Left forelimb (tissue), 1 donor: ENCODE data around the gene GGTLC1.
"Not testable (repeated sequence)": the region's sequence is repeated elsewhere in the genome, so short reads cannot be mapped to it uniquely, and the experiment has no call there.

Experiments used
- DNase-seq: peaks from one replicate; pipeline ENCODE4 v3.0.0-alpha.2; 2018; ENCODE audit warnings: low spot score

Gene GGTLC1

GRCh38 chr20:23988561-23988960 is at the start of gene GGTLC1:
GGTLC1 (minus strand) TSS chr20:23988779; CDS start chr20:23986611, 2,168 bp downstream.
- peak; percentile 45 for DNase-seq

- DNase-seq, result no peak
Measured at GRCh38 chr20:24034820-24035219, 46.2 kb upstream of the GGTLC1 start.

DNA sequence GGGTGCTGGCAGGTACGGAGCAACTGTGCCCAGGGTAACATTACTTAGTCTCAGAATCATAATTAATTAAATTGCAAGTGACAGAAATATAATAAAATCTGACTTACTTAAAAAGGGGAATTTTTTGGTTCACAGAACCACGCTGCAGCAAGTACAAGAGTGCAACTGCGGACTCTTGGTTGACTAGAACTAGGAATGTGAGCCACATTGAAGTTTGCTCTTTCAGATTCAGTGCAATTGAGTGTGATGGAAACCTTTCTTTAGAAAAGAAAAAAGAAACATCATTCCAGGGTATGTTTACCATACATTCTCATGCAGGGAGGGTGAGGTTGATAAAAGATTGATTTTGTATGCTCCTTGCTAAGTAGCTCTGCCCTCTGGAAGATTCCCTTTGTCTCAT is 45.0 kb upstream of the GGTLC1 start:
- no peak for DNase-seq

- DNase-seq, result no peak
Measured at GRCh38 chr20:24033151-24033550, 44.6 kb upstream of the GGTLC1 start.

- no peak for DNase-seq
Measured at GRCh38 chr20:24032400-24032898, 43.9 kb upstream of the GGTLC1 start.

- no peak for DNase-seq
Measured at GRCh38 chr20:24027229-24027628, 38.6 kb upstream of the GGTLC1 start.

GRCh38 chr20:24022621-24023180 is 34.1 kb upstream of the GGTLC1 start:
- DNase-seq, result no peak

DNA sequence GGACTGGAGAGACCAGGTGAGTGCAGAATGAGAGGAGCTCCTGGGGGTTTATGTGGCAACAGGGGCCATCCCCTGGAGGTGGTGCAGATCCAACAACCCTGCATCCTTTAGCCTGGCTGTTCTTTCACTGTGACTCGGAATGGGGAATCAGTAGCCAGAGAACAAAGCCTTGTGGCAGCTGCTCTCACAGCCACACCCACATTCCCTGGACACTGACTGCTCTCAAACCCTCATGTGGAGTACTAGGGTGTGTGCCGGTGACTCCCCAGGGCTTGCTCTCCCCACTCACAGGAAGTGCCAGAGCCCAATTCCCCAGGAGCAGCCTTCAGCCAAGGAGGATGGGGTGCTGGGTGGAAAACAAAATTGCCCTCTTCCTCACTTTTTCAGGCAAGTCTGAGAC is 30.2 kb upstream of the GGTLC1 start:
- DNase-seq, result no peak

DNA sequence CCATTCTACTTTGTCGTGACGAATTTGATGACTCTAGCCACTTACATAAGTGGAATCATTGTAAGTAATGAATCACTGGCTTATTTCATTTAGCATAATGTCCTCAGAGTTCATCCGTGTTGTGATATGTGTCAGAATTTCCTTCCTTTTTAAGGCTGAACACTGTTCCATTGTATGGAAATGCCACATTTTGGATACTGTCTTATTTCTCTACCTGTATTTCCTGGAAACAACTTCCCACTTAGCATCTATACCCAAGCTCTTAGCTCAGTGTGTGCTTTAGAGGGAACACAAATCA is 28.8 kb upstream of the GGTLC1 start:
- DNase-seq, result no peak

GRCh38 chr20:24016607-24017457 is 28.3 kb upstream of the GGTLC1 start:
- DNase-seq, result no peak

- no peak for DNase-seq
Measured at GRCh38 chr20:24013953-24014352, 25.4 kb upstream of the GGTLC1 start.

- no peak for DNase-seq
Measured at GRCh38 chr20:24011282-24011681, 22.7 kb upstream of the GGTLC1 start.

DNA sequence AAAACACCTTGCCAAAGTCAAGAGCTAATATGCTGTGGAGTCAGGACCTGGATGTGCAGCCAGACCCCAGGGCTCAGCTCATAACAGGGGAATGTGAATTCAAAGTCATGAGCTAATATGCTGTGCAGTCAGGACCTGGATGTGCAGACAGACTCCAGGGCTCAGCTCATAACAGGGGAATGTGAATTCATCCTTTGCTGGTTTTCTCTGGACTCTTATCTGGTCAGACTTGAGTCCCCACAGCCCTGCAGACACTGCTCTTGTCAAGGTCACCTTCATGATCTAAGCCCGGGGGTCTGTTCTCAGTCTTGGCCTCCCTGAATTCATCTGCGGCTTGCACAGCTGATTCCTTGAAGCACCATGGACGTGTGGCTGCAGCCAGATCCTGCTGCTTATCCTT is 19.2 kb upstream of the GGTLC1 start:
- no peak for DNase-seq

GRCh38 chr20:24007073-24007595 is 18.6 kb upstream of the GGTLC1 start:
- DNase-seq, result no peak

DNA sequence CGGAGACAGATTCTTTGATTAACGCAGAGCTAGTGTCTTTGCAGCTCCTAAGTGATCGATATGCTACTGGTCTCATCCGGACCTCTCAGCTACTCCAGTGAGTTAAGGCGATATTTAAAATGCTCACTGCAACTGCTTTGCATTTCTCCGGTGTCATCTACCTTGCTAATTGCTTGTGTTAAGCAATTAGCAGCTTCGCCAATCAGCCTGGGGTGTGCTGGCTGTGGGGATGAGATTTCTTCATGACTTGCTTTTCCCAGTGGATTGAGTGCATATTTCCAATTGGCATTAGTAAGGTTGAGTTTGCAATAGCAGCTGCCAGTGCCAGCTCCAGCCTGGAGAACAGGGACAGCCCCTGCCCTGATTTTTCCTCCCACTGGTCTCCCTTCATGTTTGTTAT is 18.0 kb upstream of the GGTLC1 start:
- DNase-seq, result no peak

- DNase-seq, result no peak
Measured at GRCh38 chr20:24004471-24004870, 15.9 kb upstream of the GGTLC1 start.

GRCh38 chr20:24002896-24003295 is 14.3 kb upstream of the GGTLC1 start:
- no peak for DNase-seq

- DNase-seq, result no peak
Measured at GRCh38 chr20:24001712-24002405, 13.3 kb upstream of the GGTLC1 start.

- no peak for DNase-seq
Measured at GRCh38 chr20:23998844-23999243, 10.3 kb upstream of the GGTLC1 start.

DNA sequence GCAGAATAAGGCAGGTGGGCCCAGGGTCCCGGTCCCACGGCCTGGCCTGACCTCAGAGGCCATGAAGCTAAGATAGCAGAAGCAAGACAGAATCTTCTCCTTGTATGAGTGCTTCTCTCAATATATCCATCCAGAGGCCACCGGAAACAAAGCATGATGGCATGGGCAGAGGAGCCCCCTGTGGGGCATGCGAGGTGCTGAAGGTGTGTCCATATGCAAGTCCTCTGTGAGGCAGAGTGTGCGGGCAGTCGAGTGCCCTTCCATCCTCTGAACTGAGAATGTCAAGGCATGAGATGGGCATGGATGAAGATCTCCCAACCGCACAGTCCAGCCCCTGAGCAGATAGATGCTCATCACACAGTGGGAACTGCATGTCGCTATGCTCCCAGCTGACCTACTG is 9.8 kb upstream of the GGTLC1 start:
- no peak for DNase-seq

DNA sequence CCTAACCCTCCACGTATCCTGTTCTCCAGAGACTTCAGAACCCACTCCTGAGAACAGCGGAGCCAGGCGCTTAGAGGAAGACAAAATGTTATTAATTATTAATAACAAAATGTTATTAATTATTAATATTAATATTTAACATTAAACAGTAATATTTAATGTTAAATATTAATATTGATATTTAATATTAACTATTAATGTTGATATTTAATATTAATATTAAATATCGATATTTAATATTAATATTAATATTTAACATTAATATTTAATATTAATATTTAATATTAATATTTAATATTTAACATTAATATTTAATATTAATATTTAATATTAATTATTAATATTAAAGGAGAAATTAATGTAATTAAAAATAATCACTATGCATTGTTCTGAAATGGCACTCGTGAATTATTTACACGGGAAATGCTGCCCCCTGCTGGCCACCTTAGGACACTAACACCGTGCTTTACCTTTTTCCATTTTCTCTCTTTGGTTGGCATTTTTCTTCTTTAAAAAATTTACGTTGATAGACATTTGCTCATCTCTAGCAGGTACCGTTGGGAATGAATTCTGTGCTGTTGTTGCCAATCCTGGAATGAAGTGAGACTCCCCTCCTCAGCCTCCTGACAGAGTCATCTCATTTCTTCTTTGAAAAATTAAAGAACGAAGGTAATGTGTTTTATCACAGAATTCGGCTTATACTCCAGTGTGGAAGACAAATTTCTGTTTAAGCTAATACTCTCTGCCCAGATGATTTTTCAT is 7.5 kb upstream of the GGTLC1 start:
- DNase-seq, result no peak

GRCh38 chr20:23995291-23995690 is 6.7 kb upstream of the GGTLC1 start:
- DNase-seq, result not testable (repeated sequence)
